ENCODE data around the gene AKAP13.

GRCh38 chr15:85745525-85746150 is 365.2 kb downstream of the AKAP13 start:
- no peak for TF ChIP-seq CTCF (IDR thresholded peaks at IDR 0.05)
- no peak for TF ChIP-seq POLR2A (IDR thresholded peaks at IDR 0.05)

All from esophagus squamous epithelium (tissue), 4 donors.